GM19025 (cell line): ENCODE results near the gene KCMF1.

Experiments used
- ATAC-seq: cut with Tn5 transposase; IDR thresholded peaks from one replicate; pipeline ENCODE4 v1.9.1; 2021; ENCODE audit warnings: mild to moderate bottlenecking, low read depth, moderate library complexity; ENCODE audit not compliant: unreplicated experiment

KCMF1 gene

GRCh38 chr2:85073033-85073432 is 102.1 kb downstream of the KCMF1 start:
- no peak for ATAC-seq

GRCh38 chr2:85076618-85077274 is 105.8 kb downstream of the KCMF1 start:
- ATAC-seq = no peak

- ATAC-seq = no peak
Measured at GRCh38 chr2:85077859-85078419, 107.0 kb downstream of the KCMF1 start.

GRCh38 chr2:85078536-85078935 is 107.6 kb downstream of the KCMF1 start:
- no peak for ATAC-seq

GRCh38 chr2:85083092-85083491 is 112.1 kb downstream of the KCMF1 start:
- no peak for ATAC-seq

- ATAC-seq = no peak
Measured at GRCh38 chr2:85085563-85085962, 114.6 kb downstream of the KCMF1 start.

- ATAC-seq = no peak
Measured at GRCh38 chr2:85087541-85087940, 116.6 kb downstream of the KCMF1 start.

- no peak for ATAC-seq
Measured at GRCh38 chr2:85088921-85089320, 118.0 kb downstream of the KCMF1 start.

- no peak for ATAC-seq
Measured at GRCh38 chr2:85089585-85089984, 118.6 kb downstream of the KCMF1 start.

- ATAC-seq = no peak
Measured at GRCh38 chr2:85091838-85092237, 120.9 kb downstream of the KCMF1 start.

- ATAC-seq = no peak
Measured at GRCh38 chr2:85095094-85095493, 124.1 kb downstream of the KCMF1 start.

- no peak for ATAC-seq
Measured at GRCh38 chr2:85096616-85097015, 125.7 kb downstream of the KCMF1 start.

GRCh38 chr2:85104228-85104627 is 133.3 kb downstream of the KCMF1 start:
- ATAC-seq = no peak

- ATAC-seq = no peak
Measured at GRCh38 chr2:85106489-85107180, 135.7 kb downstream of the KCMF1 start.
